ENCODE data around the gene MTMR12. TPM values are rescaled to one million over a fixed set of nuclear protein-coding genes. Genes with fewer than 3 reads are reported as not detected.
A peak's percentile ranks its signal among the peaks of the same experiment; 100 is the strongest.

The MTMR12 gene
- total RNA-seq, 2 donors from 2014 or later: 19.6 to 24.9 TPM

GRCh38 chr5:32254881-32255539, 57.7 kb downstream of the MTMR12 start:
- intact Hi-C loops (cut with DNase I): no loop called here
- DNase-seq (no peak), ATAC-seq (peak; percentile 71 to 85)

- intact Hi-C loops (cut with DNase I): no loop called here
- ATAC-seq (no peak), DNase-seq (no peak)
These were observed 60.8 kb downstream of the MTMR12 start for GRCh38 chr5:32251871-32252458.

- no peak for DNase-seq
- no peak for ATAC-seq
- intact Hi-C loops (cut with DNase I): no loop called here
These were observed 63.1 kb downstream of the MTMR12 start for GRCh38 chr5:32249668-32250067.

GRCh38 chr5:32245742-32246141, 67.0 kb downstream of the MTMR12 start:
- intact Hi-C loops (cut with DNase I): no loop called here
- no peak for ATAC-seq
- no peak for DNase-seq

GRCh38 chr5:32244017-32244416, 68.7 kb downstream of the MTMR12 start:
- intact Hi-C loops (cut with DNase I): no loop called here
- ATAC-seq (no peak), DNase-seq (no peak)

- intact Hi-C loops (cut with DNase I): no loop called here
- ATAC-seq: peak in 1 of 2 donors; percentile 19
- DNase-seq: no peak
These were observed 71.5 kb downstream of the MTMR12 start for GRCh38 chr5:32241034-32241783.

GRCh38 chr5:32239385-32239784, 73.4 kb downstream of the MTMR12 start:
- ATAC-seq (no peak), DNase-seq (no peak)
- intact Hi-C loops (cut with DNase I): no loop called here

- intact Hi-C loops (cut with DNase I): loop anchor here (2.0 to 5.0 kb wide), 3 partner anchors 62 to 95 kb away; partner anchors contain the start of gene GOLPH3 (in 1 of the 2)
- ATAC-seq: peak; percentile 16 to 50
These were observed 78.9 kb downstream of the MTMR12 start for GRCh38 chr5:32233696-32234447.

GRCh38 chr5:32233220-32233695, 79.5 kb downstream of the MTMR12 start:
- ATAC-seq (no peak), DNase-seq (no peak)
- intact Hi-C loops (cut with DNase I): loop anchor here (2.0 to 5.0 kb wide), 3 partner anchors 61 to 96 kb away; partner anchors contain the start of gene GOLPH3 (in 1 of the 2)

More at GRCh38 chr5:32233696-32234447, 78.9 kb downstream of the MTMR12 start:
- no peak for DNase-seq

- intact Hi-C loops (cut with DNase I): loop anchor here (2.0 to 5.0 kb wide), 3 partner anchors 60 to 96 kb away; partner anchors contain the start of gene GOLPH3 (in 1 of the 2)
- ATAC-seq (peak; percentile 85 to 93), DNase-seq (peak; percentile 83)
These were observed 80.1 kb downstream of the MTMR12 start for GRCh38 chr5:32232441-32233219.

GRCh38 chr5:32231929-32232328, 80.8 kb downstream of the MTMR12 start:
- ATAC-seq: peak; percentile 6 to 26
- intact Hi-C loops (cut with DNase I): loop anchor here (2.0 to 5.0 kb wide), 3 partner anchors 60 to 97 kb away; partner anchors contain the start of gene GOLPH3 (in 1 of the 2)
- no peak for DNase-seq

- ATAC-seq (no peak), DNase-seq (no peak)
- intact Hi-C loops (cut with DNase I): loop anchor here (5.0 kb wide), 2 partner anchors 59 to 96 kb away; partner anchors contain the start of gene GOLPH3 (in 1 of the 2)
These were observed 81.5 kb downstream of the MTMR12 start for GRCh38 chr5:32231241-32231640.

- ATAC-seq: no peak
- no peak for DNase-seq
- intact Hi-C loops (cut with DNase I): loop anchor here (5.0 kb wide), 2 partner anchors 58 to 97 kb away; partner anchors contain the start of gene GOLPH3 (in 1 of the 2)
These were observed 82.2 kb downstream of the MTMR12 start for GRCh38 chr5:32230356-32231099.

- ATAC-seq: no peak
- intact Hi-C loops (cut with DNase I): no loop called here
- DNase-seq: no peak
These were observed 83.2 kb downstream of the MTMR12 start for GRCh38 chr5:32229586-32229985.

GRCh38 chr5:32228816-32229215, 83.9 kb downstream of the MTMR12 start:
- intact Hi-C loops (cut with DNase I): no loop called here
- no peak for ATAC-seq

GRCh38 chr5:32225445-32225844, 87.3 kb downstream of the MTMR12 start:
- ATAC-seq: peak in 1 of 2 donors; percentile 43
- intact Hi-C loops (cut with DNase I): no loop called here

More at GRCh38 chr5:32228816-32229215, 83.9 kb downstream of the MTMR12 start:
- no peak for DNase-seq

GRCh38 chr5:32223972-32224609, 88.6 kb downstream of the MTMR12 start:
- intact Hi-C loops (cut with DNase I): no loop called here
- ATAC-seq (peak; percentile 56 to 80), DNase-seq (no peak)

More at GRCh38 chr5:32225445-32225844, 87.3 kb downstream of the MTMR12 start:
- no peak for DNase-seq
